Esophagus mucosa (tissue), 1 donor: Measurements from ENCODE around the gene ELAVL2. TPM values are rescaled to one million over a fixed set of nuclear protein-coding genes. Genes with fewer than 3 reads are reported as not detected.

Experiments used
- ATAC-seq: fragments of 200-7000 bp; cut with Tn5 transposase; one replicate; pipeline ENCODE4 v1.9.1; 2020
- total RNA-seq: library from RNA; stranded (reverse); gene quantifications from one replicate; pipeline ENCODE4 v1.2.4, GENCODE V29; 2023
- donor health status: DM: yes; HTN: yes; CAD: no.

ELAVL2 gene
- total RNA-seq, 1 donor from 2014 or later = 0.24 TPM

GRCh38 chr9:23821375-23822181 lies 4.5 kb downstream of the ELAVL2 start:
- ATAC-seq = peak; percentile 5

- peak; percentile 15 for ATAC-seq
These were observed 5.3 kb downstream of the ELAVL2 start for GRCh38 chr9:23820451-23821374.

GRCh38 chr9:23819403-23819802 lies 6.6 kb downstream of the ELAVL2 start:
- no peak for ATAC-seq

GRCh38 chr9:23814243-23814642 lies 11.8 kb downstream of the ELAVL2 start:
- ATAC-seq = no peak

GRCh38 chr9:23812673-23813072 lies 13.4 kb downstream of the ELAVL2 start:
- ATAC-seq = no peak

GRCh38 chr9:23811633-23812032 lies 14.4 kb downstream of the ELAVL2 start:
- ATAC-seq = peak; percentile 42

GRCh38 chr9:23803216-23803615 lies 22.8 kb downstream of the ELAVL2 start:
- ATAC-seq = no peak

- no peak for ATAC-seq
These were observed 24.5 kb downstream of the ELAVL2 start for GRCh38 chr9:23801523-23801922.

GRCh38 chr9:23799521-23799920 lies 26.5 kb downstream of the ELAVL2 start:
- no peak for ATAC-seq

GRCh38 chr9:23798325-23798724 lies 27.7 kb downstream of the ELAVL2 start:
- ATAC-seq = no peak

GRCh38 chr9:23796209-23796608 lies 29.8 kb downstream of the ELAVL2 start:
- no peak for ATAC-seq

GRCh38 chr9:23790351-23791260 lies 35.4 kb downstream of the ELAVL2 start:
- ATAC-seq = no peak

GRCh38 chr9:23789529-23790254 lies 36.3 kb downstream of the ELAVL2 start:
- no peak for ATAC-seq

GRCh38 chr9:23784962-23785361 lies 41.1 kb downstream of the ELAVL2 start:
- no peak for ATAC-seq

- ATAC-seq = no peak
These were observed 42.5 kb downstream of the ELAVL2 start for GRCh38 chr9:23783509-23783908.

- no peak for ATAC-seq
These were observed 46.8 kb downstream of the ELAVL2 start for GRCh38 chr9:23779220-23779619.

GRCh38 chr9:23777328-23777727 lies 48.7 kb downstream of the ELAVL2 start:
- ATAC-seq = no peak

- no peak for ATAC-seq
These were observed 50.5 kb downstream of the ELAVL2 start for GRCh38 chr9:23775549-23775948.

- ATAC-seq = no peak
These were observed 51.8 kb downstream of the ELAVL2 start for GRCh38 chr9:23774266-23774665.

- no peak for ATAC-seq
These were observed 53.7 kb downstream of the ELAVL2 start for GRCh38 chr9:23772385-23772783.

GRCh38 chr9:23771746-23772384 lies 54.2 kb downstream of the ELAVL2 start:
- ATAC-seq = no peak
